Tibial artery (tissue), 4 donors: ENCODE results near the gene TUBB4B.
"Not testable (repeated sequence)": the region's sequence is repeated elsewhere in the genome, so short reads cannot be mapped to it uniquely, and the experiment has no call there.

Experiments used
- DNase-seq, 2 donors: peaks; one replicate each; pipeline ENCODE4 v3.0.0-alpha.2; 2019
- H3K27ac ChIP-seq, 2 donors: fragments of 200-600 bp; sonication (generic) in 1 of 2; 1 replicate in 1 of 2; 2 replicates in 1 of 2; pipeline ENCODE4 v1.5.1; 2018 to 2019; ENCODE audit warnings: mild to moderate bottlenecking in 1 of 2
- H3K27me3 ChIP-seq, 2 donors: fragments of 200-600 bp; sonication (generic) in 1 of 2; one replicate each; pipeline versions ENCODE4 v1.5.1 to v1.6.0; 2016 to 2019
- H3K36me3 ChIP-seq, 3 donors: fragments of 200-600 bp; sonication (generic) in 2 of 3; one replicate each; pipeline ENCODE4 v1.5.1; 2016 to 2019; ENCODE audit warnings: mild to moderate bottlenecking in 2 of 3
- H3K4me1 ChIP-seq, 4 donors: fragments of 200-600 bp; sonication (generic) in 2 of 4; 1 replicate in 3 of 4; 2 replicates in 1 of 4; pipeline ENCODE4 v1.5.1; 2016 to 2019
- H3K4me3 ChIP-seq, 2 donors: fragments of 200-600 bp; sonication (generic) in 1 of 2; 1 replicate in 1 of 2; 2 replicates in 1 of 2; pipeline ENCODE4 v1.5.1; 2018 to 2019; ENCODE audit warnings: mild to moderate bottlenecking in 2 of 2
- H3K9me3 ChIP-seq, 3 donors: fragments of 200-600 bp; sonication (generic) in 1 of 3; one replicate each; pipeline ENCODE4 v1.5.1; 2016 to 2019
- intact Hi-C: fragments of 100-400 bp; cut with DNase I; formaldehyde crosslinking; loops from one replicate; pipeline ENCODE4 v1.15.0; 2023; ENCODE audit warnings: low total_unique reads
- TF ChIP-seq, protein P1 (sequence below), 2 experiments: fragments of 200-600 bp in 1 of 2; fragments of 450-650 bp in 1 of 2; IDR thresholded peaks; one replicate each; pipeline ENCODE4 v1.5.1; 2017 to 2019; ENCODE audit warnings: antibody characterized with exemption in 2 of 2, mild to moderate bottlenecking in 1 of 2, moderate library complexity in 1 of 2

Gene TUBB4B

DNA sequence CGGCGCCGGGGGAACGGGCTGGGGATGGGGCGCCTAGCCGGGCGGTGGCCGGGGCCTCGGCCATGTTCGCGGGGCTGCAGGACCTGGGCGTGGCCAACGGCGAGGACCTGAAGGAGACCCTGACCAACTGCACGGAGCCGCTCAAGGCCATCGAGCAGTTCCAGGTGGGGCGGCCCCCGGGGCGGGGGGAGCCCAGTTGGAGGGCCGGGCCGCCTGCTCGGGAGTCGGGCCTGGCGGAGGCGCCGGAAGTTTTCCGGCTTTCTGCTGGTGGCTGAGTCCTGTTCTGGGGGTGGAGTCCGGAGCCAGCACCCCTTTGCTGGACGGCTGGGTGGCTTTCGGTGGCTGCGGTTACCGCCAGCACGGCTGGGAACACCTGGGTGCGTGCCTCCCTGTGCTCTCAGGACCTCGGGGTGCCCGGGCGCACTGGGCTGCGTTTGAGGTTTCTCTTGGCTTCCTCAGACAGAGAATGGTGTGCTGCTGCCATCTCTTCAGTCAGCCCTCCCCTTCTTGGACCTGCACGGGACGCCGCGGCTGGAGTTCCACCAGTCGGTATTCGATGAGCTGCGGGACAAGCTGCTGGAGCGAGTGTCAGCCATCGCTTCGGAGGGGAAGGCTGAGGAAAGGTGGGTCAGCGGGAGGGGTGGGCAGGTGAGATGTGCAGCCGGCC lies 14.5 kb downstream of the TUBB4B start:
- Histone ChIP-seq H3K4me3 (peak overlapping the region; percentile 92), H3K4me1 (peaks cover 0 to 26% (median 23%) of the 10 kb centered on the region in 4 donors), H3K9me3 (no peaks in the 10 kb centered on the region), H3K27me3 (peaks cover 0 to 25% of the 10 kb centered on the region in 2 donors), H3K36me3 (peaks cover 10 to 31% (median 12%) of the 10 kb centered on the region in 3 donors), H3K27ac (peak overlapping the region; percentile 76 to 78)
- TF ChIP-seq, protein P1, sequence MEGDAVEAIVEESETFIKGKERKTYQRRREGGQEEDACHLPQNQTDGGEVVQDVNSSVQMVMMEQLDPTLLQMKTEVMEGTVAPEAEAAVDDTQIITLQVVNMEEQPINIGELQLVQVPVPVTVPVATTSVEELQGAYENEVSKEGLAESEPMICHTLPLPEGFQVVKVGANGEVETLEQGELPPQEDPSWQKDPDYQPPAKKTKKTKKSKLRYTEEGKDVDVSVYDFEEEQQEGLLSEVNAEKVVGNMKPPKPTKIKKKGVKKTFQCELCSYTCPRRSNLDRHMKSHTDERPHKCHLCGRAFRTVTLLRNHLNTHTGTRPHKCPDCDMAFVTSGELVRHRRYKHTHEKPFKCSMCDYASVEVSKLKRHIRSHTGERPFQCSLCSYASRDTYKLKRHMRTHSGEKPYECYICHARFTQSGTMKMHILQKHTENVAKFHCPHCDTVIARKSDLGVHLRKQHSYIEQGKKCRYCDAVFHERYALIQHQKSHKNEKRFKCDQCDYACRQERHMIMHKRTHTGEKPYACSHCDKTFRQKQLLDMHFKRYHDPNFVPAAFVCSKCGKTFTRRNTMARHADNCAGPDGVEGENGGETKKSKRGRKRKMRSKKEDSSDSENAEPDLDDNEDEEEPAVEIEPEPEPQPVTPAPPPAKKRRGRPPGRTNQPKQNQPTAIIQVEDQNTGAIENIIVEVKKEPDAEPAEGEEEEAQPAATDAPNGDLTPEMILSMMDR (IDR thresholded peaks at IDR 0.05) = no peak
- no peak for DNase-seq
- intact Hi-C loops = no loop called here

DNA sequence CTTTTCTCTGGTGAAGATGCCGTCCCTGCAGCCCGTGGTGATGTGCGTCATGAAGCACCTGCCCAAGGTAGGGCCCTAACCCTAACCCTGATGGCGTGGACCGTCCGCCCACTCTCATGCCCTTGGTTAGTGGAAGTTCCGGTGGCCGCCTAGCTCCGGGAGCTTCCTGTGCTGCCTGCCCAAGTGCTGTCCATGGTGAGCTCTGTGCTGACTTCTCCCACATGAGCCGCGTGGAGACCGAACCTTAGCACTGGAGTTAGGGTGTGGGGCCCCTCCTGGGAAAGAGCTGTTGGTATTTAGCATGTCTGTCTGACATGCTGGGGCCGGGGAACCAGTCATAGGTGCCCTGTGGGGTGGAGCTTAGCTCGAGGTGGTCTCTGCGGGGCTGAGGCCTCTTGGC lies 15.3 kb downstream of the TUBB4B start:
- Histone ChIP-seq H3K4me1 (peaks cover 0 to 26% (median 23%) of the 10 kb centered on the region in 4 donors), H3K27ac (no peak overlapping the region), H3K27me3 (peaks cover 0 to 17% of the 10 kb centered on the region in 2 donors), H3K9me3 (no peaks in the 10 kb centered on the region), H3K4me3 (peak overlapping the region; percentile 92), H3K36me3 (peaks cover 10 to 31% (median 12%) of the 10 kb centered on the region in 3 donors)
- TF ChIP-seq, protein P1 (IDR thresholded peaks at IDR 0.05) = no peak
- intact Hi-C loops = no loop called here
- no peak for DNase-seq

DNA sequence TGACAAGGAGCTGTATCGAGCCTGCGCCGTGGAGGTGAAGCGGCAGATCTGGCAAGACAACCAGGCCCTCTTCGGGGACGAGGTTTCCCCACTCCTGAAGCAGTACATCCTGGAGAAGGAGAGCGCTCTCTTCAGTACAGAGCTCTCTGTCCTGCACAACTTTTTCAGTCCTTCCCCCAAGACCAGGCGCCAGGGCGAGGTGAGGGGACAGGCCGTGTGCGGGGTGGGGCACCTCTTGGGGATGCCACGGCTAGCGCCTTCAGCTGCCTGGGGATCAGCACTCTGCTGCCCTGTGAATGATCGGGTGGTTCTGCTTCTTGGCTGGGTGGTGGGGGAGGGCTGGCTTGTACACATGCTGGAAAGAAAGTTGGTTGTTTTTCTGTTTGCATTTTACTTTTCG lies 15.8 kb downstream of the TUBB4B start:
- Histone ChIP-seq H3K4me1 (peaks cover 0 to 26% (median 23%) of the 10 kb centered on the region in 4 donors), H3K9me3 (no peaks in the 10 kb centered on the region), H3K4me3 (peak overlapping the region; percentile 92), H3K36me3 (peaks cover 10 to 31% (median 12%) of the 10 kb centered on the region in 3 donors), H3K27ac (no peak overlapping the region), H3K27me3 (peaks cover 0 to 12% of the 10 kb centered on the region in 2 donors)
- intact Hi-C loops = no loop called here
- DNase-seq = no peak
- TF ChIP-seq, protein P1 (IDR thresholded peaks at IDR 0.05) = no peak

DNA sequence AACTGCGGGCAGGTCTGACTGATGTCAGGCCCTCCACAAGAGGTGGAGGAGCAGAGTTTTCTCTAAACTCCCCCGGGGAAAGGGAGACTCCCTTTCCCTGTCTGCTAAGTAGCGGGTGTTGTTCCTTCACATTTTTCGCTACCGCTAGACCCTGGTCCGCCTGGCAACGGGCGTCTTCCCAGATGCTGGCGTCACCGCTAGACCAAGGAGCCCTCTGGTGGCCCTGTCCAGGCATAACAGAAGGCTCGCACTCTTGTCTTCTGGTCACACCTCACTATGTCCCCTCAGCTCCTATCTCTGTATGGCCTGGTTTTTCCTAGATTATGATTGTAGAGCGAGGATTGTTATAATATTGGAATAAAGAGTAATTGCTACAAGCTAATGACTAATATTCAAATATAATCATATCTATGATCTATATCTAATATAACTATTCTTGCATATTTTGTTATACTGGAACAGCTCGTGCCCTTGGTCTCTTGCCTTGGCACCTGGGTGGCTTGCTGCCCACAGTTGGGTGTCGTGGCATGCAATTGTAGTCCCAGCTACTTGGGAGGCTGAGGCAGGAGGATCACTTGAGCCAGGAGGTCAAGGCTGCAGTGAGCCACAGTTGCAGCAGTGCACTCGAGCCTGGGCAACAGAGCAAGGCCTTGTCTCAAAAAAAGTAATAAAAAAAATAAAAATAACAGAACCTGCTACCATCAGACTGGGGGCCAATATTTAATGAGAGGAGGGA lies 21.3 kb downstream of the TUBB4B start:
- H3K4me3 ChIP-seq, H3K27me3 ChIP-seq, H3K4me1 ChIP-seq, H3K27ac ChIP-seq, DNase-seq, intact Hi-C loops, H3K9me3 ChIP-seq: not testable (repeated sequence)
- peaks cover 30 to 67% (median 51%) of the 10 kb centered on the region in 3 donors for H3K36me3 ChIP-seq
- TF ChIP-seq, protein P1 (IDR thresholded peaks at IDR 0.05) = peak; percentile 38 to 44

DNA sequence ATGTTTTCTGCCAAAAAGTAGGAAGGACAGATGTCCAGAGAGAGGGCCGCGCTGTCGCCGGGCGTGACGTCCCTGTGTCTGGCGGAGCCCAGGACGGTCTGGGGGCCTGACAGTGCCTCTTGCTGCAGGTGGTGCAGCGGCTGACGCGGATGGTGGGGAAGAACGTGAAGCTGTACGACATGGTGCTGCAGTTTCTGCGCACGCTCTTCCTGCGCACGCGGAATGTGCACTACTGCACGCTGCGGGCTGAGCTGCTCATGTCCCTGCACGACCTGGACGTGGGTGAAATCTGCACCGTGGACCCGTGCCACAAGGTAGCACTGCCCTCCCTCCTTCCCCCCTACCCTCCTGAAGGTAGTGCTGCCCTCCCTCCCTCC lies 21.8 kb downstream of the TUBB4B start:
- H3K36me3 ChIP-seq = peaks cover 30 to 69% (median 56%) of the 10 kb centered on the region in 3 donors
- TF ChIP-seq, protein P1 (IDR thresholded peaks at IDR 0.05) = no peak
- no peak overlapping the region for H3K4me3 ChIP-seq
- H3K9me3 ChIP-seq = no peaks in the 10 kb centered on the region
- no peaks in the 10 kb centered on the region for H3K27me3 ChIP-seq
- peaks cover 0 to 2% (median under 1%) of the 10 kb centered on the region in 4 donors for H3K4me1 ChIP-seq
- intact Hi-C loops = no loop called here
- H3K27ac ChIP-seq = no peak overlapping the region
- no peak for DNase-seq
